IMR-90 (cell line): Measurements from ENCODE around the gene SEMA5A. TPM values are rescaled to one million over a fixed set of nuclear protein-coding genes. Genes with fewer than 3 reads are reported as not detected.

Source experiments
- ATAC-seq: fragments of 200-7000 bp; cut with Tn5 transposase; 2 replicates; pipeline ENCODE4 v1.9.1; 2020; ENCODE audit warnings: low read depth, mild to moderate bottlenecking, moderate library complexity
- BruUV-seq: library from RNA; stranded (reverse); fragments of 400-500 nt; replicated peaks from 2 replicates; lab custom pipeline; 2021; lab: Mats Ljungman, UMichigan
- CTCF ChIA-PET: fragments of 300-600 bp; formaldehyde crosslinking; extraction: SDS; loops from one replicate; lab custom pipeline; 2021; ENCODE audit warnings: antibody characterized with exemption; lab: Yijun Ruan, JAX
- POLR2A ChIA-PET: fragments of 300-600 bp; sonication (Branson Sonifier 250); formaldehyde crosslinking; loops from one replicate; lab custom pipeline; 2022; ENCODE audit warnings: antibody characterized with exemption; ENCODE audit not compliant: unreplicated experiment; lab: Charles Lee
- DNase-seq: peaks from one replicate; pipeline ENCODE4 v3.0.0; 2013
- H2AFZ ChIP-seq: replicated peaks from 2 replicates; pipeline ENCODE3; 2013; ENCODE audit warnings: low read length, mild to moderate bottlenecking; ENCODE audit not compliant: poor library complexity
- H2AK5ac ChIP-seq: 2 replicates; pipeline ENCODE4 v1.6.1; 2013; ENCODE audit warnings: low read depth, low read length, inconsistent platforms
- H2AK9ac ChIP-seq: replicated peaks from 2 replicates; pipeline ENCODE3; 2013; ENCODE audit warnings: mild to moderate bottlenecking, low read depth, low read length, moderate library complexity; ENCODE audit not compliant: poor library complexity
- H2BK120ac ChIP-seq: 2 replicates; pipeline ENCODE4 v1.6.1; 2013; ENCODE audit warnings: low read depth, low read length, inconsistent platforms
- H2BK15ac ChIP-seq: 3 replicates; pipeline ENCODE4 v1.6.1; 2013; ENCODE audit warnings: low read depth, low read length, inconsistent platforms
- H2BK20ac ChIP-seq: 2 replicates; pipeline ENCODE4 v1.6.1; 2013; ENCODE audit warnings: low read depth, mild to moderate bottlenecking, inconsistent platforms, low read length, moderate library complexity
- H2BK5ac ChIP-seq: 2 replicates; pipeline ENCODE4 v1.6.1; 2013; ENCODE audit warnings: mild to moderate bottlenecking, low read depth, low read length, inconsistent platforms; ENCODE audit not compliant: poor library complexity, severe bottlenecking
- H3K14ac ChIP-seq: replicated peaks from 2 replicates; pipeline ENCODE4 v1.6.1; 2013; ENCODE audit warnings: low read depth, low read length, inconsistent platforms
- H3K18ac ChIP-seq: 2 replicates; pipeline ENCODE4 v1.6.1; 2013; ENCODE audit warnings: low read depth, low read length, control low read depth
- H3K23ac ChIP-seq: 2 replicates; pipeline ENCODE4 v1.6.1; 2013; ENCODE audit warnings: low read depth, low read length, inconsistent platforms
- H3K27ac ChIP-seq: 2 replicates; pipeline ENCODE4 v1.5.1; 2013; ENCODE audit warnings: mild to moderate bottlenecking, control low read depth, low read length; ENCODE audit not compliant: insufficient read depth
- H3K27me3 ChIP-seq: 2 replicates; pipeline ENCODE4 v1.6.1; 2013; ENCODE audit warnings: low read length; ENCODE audit not compliant: control insufficient read depth, insufficient read depth
- H3K36me3 ChIP-seq: 2 replicates; pipeline ENCODE4 v1.6.1; 2013; ENCODE audit warnings: low read length, mixed read lengths; ENCODE audit not compliant: control insufficient read depth, insufficient read depth
- H3K4ac ChIP-seq: 2 replicates; pipeline ENCODE4 v1.6.1; 2013; ENCODE audit warnings: low read depth, low read length, inconsistent platforms
- H3K4me1 ChIP-seq: 2 replicates; pipeline ENCODE4 v1.6.1; 2013; ENCODE audit warnings: low read length, mixed read lengths; ENCODE audit not compliant: control insufficient read depth, insufficient read depth
- H3K4me2 ChIP-seq: 2 replicates; pipeline ENCODE4 v1.6.1; 2013; ENCODE audit warnings: low read depth, mild to moderate bottlenecking, control low read depth, low read length, moderate library complexity
- H3K4me3 ChIP-seq: 2 replicates; pipeline ENCODE4 v1.5.1; 2013; ENCODE audit warnings: low read depth, mild to moderate bottlenecking, control low read depth, low read length, moderate library complexity; ENCODE audit not compliant: insufficient read depth
- H3K56ac ChIP-seq: 2 replicates; pipeline ENCODE4 v1.6.1; 2013; ENCODE audit warnings: low read length, inconsistent platforms; ENCODE audit not compliant: insufficient read depth; ENCODE audit errors: extremely low read depth
- H3K79me1 ChIP-seq, 2 experiments: 2 replicates each; pipeline ENCODE4 v1.6.1; 2013; ENCODE audit warnings: low read length in 2 of 2, inconsistent platforms in 1 of 2, low read depth in 1 of 2
- H3K9ac ChIP-seq: 2 replicates; pipeline ENCODE4 v1.6.1; 2013; ENCODE audit warnings: low read depth, low read length, control low read depth
- H3K9me1 ChIP-seq: 2 replicates; pipeline ENCODE4 v1.6.1; 2013; ENCODE audit warnings: low read length, inconsistent platforms; ENCODE audit not compliant: insufficient read depth
- H3K9me3 ChIP-seq: 2 replicates; pipeline ENCODE4 v1.6.1; 2013; ENCODE audit warnings: low read length; ENCODE audit not compliant: control insufficient read depth, insufficient read depth
- H4K20me1 ChIP-seq: 2 replicates; pipeline ENCODE4 v1.6.1; 2013; ENCODE audit warnings: low read length, inconsistent platforms; ENCODE audit not compliant: insufficient read depth
- H4K5ac ChIP-seq: 2 replicates; pipeline ENCODE4 v1.6.1; 2013; ENCODE audit warnings: mild to moderate bottlenecking, low read depth, low read length, control low read depth
- H4K8ac ChIP-seq, 2 experiments: 2 replicates each; pipeline ENCODE4 v1.6.1; 2013; ENCODE audit warnings: low read depth in 2 of 2, low read length in 2 of 2, control low read depth in 1 of 2, inconsistent platforms in 1 of 2
- H4K91ac ChIP-seq: 2 replicates; pipeline ENCODE4 v1.6.1; 2013; ENCODE audit warnings: low read depth, low read length, inconsistent platforms; ENCODE audit not compliant: insufficient read depth
- CHD1 ChIP-seq: IDR thresholded peaks from 2 replicates; pipeline ENCODE4 v1.6.1; 2012; ENCODE audit warnings: low read depth, low read length, improper control_type of control experiment
- ELK1 ChIP-seq: fragments of 150-350 bp; IDR thresholded peaks from 2 replicates; pipeline ENCODE4 v1.6.1; 2016; ENCODE audit warnings: low read depth, mild to moderate bottlenecking, low read length, moderate library complexity, borderline replicate concordance
- NFE2L2 ChIP-seq: fragments of 150-350 bp; IDR thresholded peaks from 2 replicates; pipeline ENCODE4 v1.6.1; 2016; ENCODE audit warnings: low read depth, mild to moderate bottlenecking, low read length
- POLR2A ChIP-seq: IDR thresholded peaks from 2 replicates; pipeline ENCODE4 v1.6.1; 2012; ENCODE audit warnings: mild to moderate bottlenecking, low read depth, low read length
- RAD21 ChIP-seq: IDR thresholded peaks from 2 replicates; pipeline ENCODE4 v1.6.1; 2012; ENCODE audit warnings: low read length, improper control_type of control experiment
- RCOR1 ChIP-seq: IDR thresholded peaks from 2 replicates; pipeline ENCODE4 v1.6.1; 2012; ENCODE audit warnings: mild to moderate bottlenecking, low read length, improper control_type of control experiment; ENCODE audit not compliant: insufficient replicate concordance
- WGBS, 2 experiments: methylation state at CpG; one replicate each; pipeline versions ENCODE4 v1.1.5 to v1.1.7; 2013; ENCODE audit warnings: missing lambda C conversion rate in 2 of 2; ENCODE audit not compliant: insufficient read length in 1 of 2; ENCODE audit errors: extremely low coverage in 2 of 2; 5-methylcytosine and 5-hydroxymethylcytosine counted together
- dilution Hi-C: fragments of 300-500 bp; cut with HindIII; formaldehyde crosslinking; loops from one replicate; pipeline ENCODE4 v1.14.3; 2018; ENCODE audit warnings: low sequenced_read_pairs; ENCODE audit not compliant: unreplicated experiment
- in situ Hi-C: fragments of 300-500 bp; cut with MboI; formaldehyde crosslinking; loops from 3 replicates; pipeline ENCODE4 v1.14.3; 2019; ENCODE audit warnings: low sequenced_read_pairs, inconsistent platforms, mixed read lengths
- intact Hi-C: fragments of 100-400 bp; cut with micrococcal nuclease; formaldehyde crosslinking; loops from 2 replicates; pipeline ENCODE4 v1.10.0; 2022
- polyA plus RNA-seq, 3 experiments: library from polyadenylated mRNA; depleted of rRNA; stranded (reverse); fragments of >200 nt; gene quantifications; 2 replicates each; pipeline ENCODE4 v1.2.3, GENCODE V29; 2012; ENCODE audit warnings: low replicate concordance in 1 of 3
- total RNA-seq: library from RNA; depleted of rRNA; stranded (reverse); fragments of >200 nt; gene quantifications from 2 replicates; pipeline ENCODE4 v1.2.3, GENCODE V29; 2012
- TF ChIP-seq, protein P1 (sequence below): conservative IDR thresholded peaks from 2 replicates; pipeline ENCODE4 v1.5.1; 2012; ENCODE audit warnings: mild to moderate bottlenecking, low read depth, low read length, improper control_type of control experiment

SEMA5A gene
- total and polyA plus RNA-seq, 2 of the 4 experiments (the other 2 are of a cell fraction) = 8.2 to 9.9 TPM

DNA sequence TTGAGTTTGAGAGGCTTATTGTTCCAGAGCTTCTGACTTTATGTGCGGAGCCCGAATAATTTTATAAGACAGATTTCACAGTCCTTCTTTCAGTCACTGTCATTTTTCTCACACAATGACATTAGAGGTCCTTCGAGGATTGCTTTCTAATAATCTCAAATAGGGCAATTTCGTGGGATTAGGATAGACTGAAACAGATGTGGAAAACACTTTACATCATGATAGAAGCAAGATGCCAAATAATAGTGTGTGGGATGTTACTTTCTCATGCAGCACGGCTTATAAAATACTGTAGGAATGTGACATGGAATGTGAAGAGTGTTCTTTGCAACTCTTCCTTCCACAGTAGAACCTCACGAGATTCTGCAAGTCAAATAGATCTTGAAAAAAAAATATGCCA is 451.3 kb downstream of the SEMA5A start:
- no peak overlapping the region for H2BK20ac ChIP-seq
- H3K56ac ChIP-seq = no peak overlapping the region
- DNase-seq = peak; percentile 61
- H2AK9ac ChIP-seq = no peak overlapping the region
- H3K36me3 ChIP-seq = no peaks in the 10 kb centered on the region
- no peak overlapping the region for H3K14ac ChIP-seq
- no peaks in the 10 kb centered on the region; the same call in 1 of the 2 replicates for H3K9me1 ChIP-seq
- H3K9ac ChIP-seq = no peak overlapping the region
- H3K18ac ChIP-seq = no peak overlapping the region
- no peak overlapping the region for H2BK5ac ChIP-seq
- H3K23ac ChIP-seq = no peak overlapping the region
- no peak overlapping the region for H3K4ac ChIP-seq
- no peak overlapping the region for H3K4me3 ChIP-seq
- TF ChIP-seq POLR2A = no peak
- no peak for TF ChIP-seq NFE2L2
- no peak for TF ChIP-seq ELK1
- TF ChIP-seq, protein P1, sequence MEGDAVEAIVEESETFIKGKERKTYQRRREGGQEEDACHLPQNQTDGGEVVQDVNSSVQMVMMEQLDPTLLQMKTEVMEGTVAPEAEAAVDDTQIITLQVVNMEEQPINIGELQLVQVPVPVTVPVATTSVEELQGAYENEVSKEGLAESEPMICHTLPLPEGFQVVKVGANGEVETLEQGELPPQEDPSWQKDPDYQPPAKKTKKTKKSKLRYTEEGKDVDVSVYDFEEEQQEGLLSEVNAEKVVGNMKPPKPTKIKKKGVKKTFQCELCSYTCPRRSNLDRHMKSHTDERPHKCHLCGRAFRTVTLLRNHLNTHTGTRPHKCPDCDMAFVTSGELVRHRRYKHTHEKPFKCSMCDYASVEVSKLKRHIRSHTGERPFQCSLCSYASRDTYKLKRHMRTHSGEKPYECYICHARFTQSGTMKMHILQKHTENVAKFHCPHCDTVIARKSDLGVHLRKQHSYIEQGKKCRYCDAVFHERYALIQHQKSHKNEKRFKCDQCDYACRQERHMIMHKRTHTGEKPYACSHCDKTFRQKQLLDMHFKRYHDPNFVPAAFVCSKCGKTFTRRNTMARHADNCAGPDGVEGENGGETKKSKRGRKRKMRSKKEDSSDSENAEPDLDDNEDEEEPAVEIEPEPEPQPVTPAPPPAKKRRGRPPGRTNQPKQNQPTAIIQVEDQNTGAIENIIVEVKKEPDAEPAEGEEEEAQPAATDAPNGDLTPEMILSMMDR = no peak
- TF ChIP-seq RAD21 = no peak
- no peak for TF ChIP-seq CHD1
- no peak for TF ChIP-seq RCOR1
- H3K4me2 ChIP-seq = no peak overlapping the region
- no peak overlapping the region for H2BK120ac ChIP-seq
- H2AK5ac ChIP-seq = no peak overlapping the region
- H3K9me3 ChIP-seq = no peaks in the 10 kb centered on the region
- BruUV-seq = no TSS peak
- in situ Hi-C loops (no loop called here), dilution Hi-C loops (no loop called here), intact Hi-C loops (no loop called here)
- no peak overlapping the region for H2AFZ ChIP-seq
- H3K4me1 ChIP-seq = no peaks in the 10 kb centered on the region; the same call in 1 of the 2 replicates
- no peak overlapping the region for H3K27ac ChIP-seq
- H3K27me3 ChIP-seq = no peaks in the 10 kb centered on the region
- ATAC-seq = peak; percentile 79
- ChIA-PET POLR2A (no interaction called here), CTCF (interaction anchor here (1.2 kb wide), 1 partner anchor 25 kb away, joined by 3 read pairs; no protein-coding TSS in a partner anchor)
- no CpG with 5 or more reads among the region's 6 CpGs for WGBS, 2 experiments
- H2BK15ac ChIP-seq = no peak overlapping the region
- H4K20me1 ChIP-seq = no peaks in the 10 kb centered on the region
- no peak overlapping the region for H4K91ac ChIP-seq
- no peaks in the 10 kb centered on the region; a peak in 1 of 4 replicates for H3K79me1 ChIP-seq
- no peak overlapping the region for H4K5ac ChIP-seq
- H4K8ac ChIP-seq = no peak overlapping the region
